ENCODE data around the gene MED23.

DNA sequence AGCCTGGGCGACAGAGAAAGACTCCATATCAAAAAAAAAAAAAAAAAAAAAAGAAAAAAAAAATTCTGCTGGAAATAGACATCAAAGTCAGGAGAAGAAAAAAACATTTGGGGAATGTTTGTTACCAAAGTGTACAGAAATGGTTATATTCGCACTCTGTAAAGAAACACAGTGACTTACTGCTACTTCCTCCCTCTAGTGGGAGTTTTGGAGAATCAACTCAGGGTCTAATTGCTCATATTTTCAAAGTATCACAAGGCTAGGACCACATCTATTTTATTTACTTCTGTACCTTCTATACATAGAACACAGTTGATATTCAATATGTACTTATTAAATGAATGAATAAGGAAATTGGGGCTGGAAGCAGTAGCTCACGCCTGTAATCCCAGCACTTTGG lies 30.6 kb downstream of the MED23 start:
- no peak for TF ChIP-seq EZH2 (IDR thresholded peaks at IDR 0.05; ENCODE audit: insufficient read depth, poor library complexity, severe bottlenecking)
- TF ChIP-seq EZH2phosphoT487 (IDR thresholded peaks at IDR 0.05; ENCODE audit: insufficient read depth, low read depth), result no peak
